Fibroblast of villous mesenchyme (primary cell): ENCODE data around the gene SEMA7A. TPM values are rescaled to one million over a fixed set of nuclear protein-coding genes. Genes with fewer than 3 reads are reported as not detected.

Source experiments
- DNase-seq: peaks from one replicate; pipeline ENCODE4 v3.0.0-alpha.2; 2010; ENCODE audit warnings: low read depth
- H3K4me3 ChIP-seq: 2 replicates; pipeline ENCODE4 v1.5.1; 2011; ENCODE audit warnings: low read depth, mild to moderate bottlenecking, low read length
- total RNA-seq: library from RNA; depleted of rRNA; stranded (reverse); fragments of >200 nt; gene quantifications from 2 replicates; pipeline ENCODE4 v1.2.3, GENCODE V29; 2012
- TF ChIP-seq, protein P1 (sequence below): IDR thresholded peaks from 2 replicates; pipeline ENCODE4 v1.5.1; 2012; ENCODE audit warnings: low read depth, mild to moderate bottlenecking, low read length; ENCODE audit not compliant: insufficient read depth

The SEMA7A gene
- total RNA-seq, 1 donor, result 24.6 TPM

DNA sequence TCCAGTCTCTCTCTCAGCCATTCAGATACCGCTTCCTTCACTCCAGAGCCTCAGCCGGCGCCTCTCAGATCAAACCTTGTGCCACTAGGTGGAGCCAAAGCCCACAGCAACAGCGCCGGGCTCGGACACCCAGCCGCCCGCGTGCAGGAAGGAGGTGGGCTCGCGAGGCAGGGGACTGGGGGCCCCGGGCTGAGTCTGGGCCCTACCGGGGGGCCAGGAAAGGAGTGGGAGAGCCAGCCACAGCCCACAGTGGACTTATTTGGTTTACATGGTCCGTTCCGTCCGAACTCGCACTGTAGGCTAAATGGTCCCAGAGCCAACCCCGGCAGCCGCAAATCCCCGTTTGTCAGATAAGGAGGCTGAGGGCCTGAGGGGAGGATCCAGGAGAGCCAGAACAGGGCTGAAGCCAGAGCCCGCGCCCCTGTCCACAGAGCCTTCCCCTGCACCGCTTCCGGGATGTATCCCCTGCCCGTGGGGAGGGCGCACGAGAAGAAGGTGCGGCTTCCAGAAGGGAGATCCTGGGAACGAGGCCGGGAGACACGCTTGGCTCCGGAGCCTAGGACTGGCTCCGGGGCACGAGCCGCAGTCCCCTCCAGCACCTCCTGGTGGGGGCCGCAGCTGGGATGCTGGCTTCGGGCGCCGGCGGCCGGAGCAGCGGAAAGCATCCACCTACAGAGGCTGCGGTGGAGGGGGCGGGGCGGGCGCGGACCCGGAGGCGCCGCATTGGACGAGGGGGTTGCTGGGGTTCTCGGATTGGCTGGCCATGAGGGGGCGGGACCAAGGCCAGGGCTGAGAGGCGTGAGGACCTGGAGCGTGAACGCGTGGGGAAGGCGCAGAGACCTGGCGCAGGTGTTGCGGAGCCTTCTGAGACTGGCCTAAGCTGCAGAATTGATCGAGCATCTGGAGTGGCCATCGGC is 59.8 kb downstream of the SEMA7A start:
- TF ChIP-seq, protein P1, sequence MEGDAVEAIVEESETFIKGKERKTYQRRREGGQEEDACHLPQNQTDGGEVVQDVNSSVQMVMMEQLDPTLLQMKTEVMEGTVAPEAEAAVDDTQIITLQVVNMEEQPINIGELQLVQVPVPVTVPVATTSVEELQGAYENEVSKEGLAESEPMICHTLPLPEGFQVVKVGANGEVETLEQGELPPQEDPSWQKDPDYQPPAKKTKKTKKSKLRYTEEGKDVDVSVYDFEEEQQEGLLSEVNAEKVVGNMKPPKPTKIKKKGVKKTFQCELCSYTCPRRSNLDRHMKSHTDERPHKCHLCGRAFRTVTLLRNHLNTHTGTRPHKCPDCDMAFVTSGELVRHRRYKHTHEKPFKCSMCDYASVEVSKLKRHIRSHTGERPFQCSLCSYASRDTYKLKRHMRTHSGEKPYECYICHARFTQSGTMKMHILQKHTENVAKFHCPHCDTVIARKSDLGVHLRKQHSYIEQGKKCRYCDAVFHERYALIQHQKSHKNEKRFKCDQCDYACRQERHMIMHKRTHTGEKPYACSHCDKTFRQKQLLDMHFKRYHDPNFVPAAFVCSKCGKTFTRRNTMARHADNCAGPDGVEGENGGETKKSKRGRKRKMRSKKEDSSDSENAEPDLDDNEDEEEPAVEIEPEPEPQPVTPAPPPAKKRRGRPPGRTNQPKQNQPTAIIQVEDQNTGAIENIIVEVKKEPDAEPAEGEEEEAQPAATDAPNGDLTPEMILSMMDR, result peak; percentile 86
- peak overlapping the region; percentile 78 for H3K4me3 ChIP-seq
- DNase-seq, result peak; percentile 83

DNA sequence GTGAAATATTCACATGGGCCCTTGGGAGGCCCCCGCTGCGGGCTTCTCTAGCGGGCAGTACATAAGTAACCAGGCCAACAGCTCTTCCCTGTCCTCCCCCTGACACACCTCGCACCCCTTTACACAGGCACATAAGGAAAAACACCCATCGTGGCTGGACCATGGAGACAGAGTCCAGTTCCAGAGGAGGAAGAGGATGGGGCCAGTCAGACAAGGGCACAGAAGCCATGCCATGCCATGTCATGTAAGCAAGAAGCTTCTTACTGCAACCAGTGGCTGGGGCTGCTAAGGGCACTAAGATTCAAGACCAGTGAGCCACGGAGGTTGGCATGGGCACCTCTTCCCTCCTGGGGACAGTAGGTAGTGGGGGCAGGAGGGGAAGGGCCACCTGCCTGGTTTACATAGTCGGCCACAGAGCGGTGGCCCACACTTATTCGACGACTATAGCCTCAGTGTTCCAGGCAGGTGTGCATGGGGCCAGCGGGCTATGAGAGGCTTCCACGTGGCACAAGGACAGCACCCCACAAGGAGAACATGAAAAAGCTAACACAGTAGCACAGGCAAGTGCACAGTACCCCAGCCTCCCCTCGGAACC is 60.6 kb downstream of the SEMA7A start:
- no peak for DNase-seq
- TF ChIP-seq, protein P1, result no peak
- H3K4me3 ChIP-seq, result no peak overlapping the region

DNA sequence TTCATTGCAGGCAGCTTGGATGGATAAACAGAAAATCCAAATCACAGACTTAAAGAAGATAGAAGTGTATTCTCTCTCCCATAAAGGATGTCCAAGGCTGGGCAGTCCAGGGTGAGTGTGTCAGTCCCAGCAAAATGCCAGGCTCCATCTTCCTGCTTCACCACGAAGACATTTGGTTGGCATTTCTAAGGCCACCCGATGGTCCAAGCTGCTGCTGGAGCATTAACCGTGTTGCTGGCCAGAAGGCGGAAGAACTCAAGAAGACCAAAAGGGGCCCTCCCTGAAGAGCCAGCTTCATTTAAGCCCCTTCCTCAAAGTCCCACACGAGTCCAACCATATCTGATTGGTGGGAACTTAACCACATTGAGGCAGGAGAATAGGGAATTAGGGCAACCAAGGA is 63.3 kb downstream of the SEMA7A start:
- TF ChIP-seq, protein P1, result no peak
- DNase-seq, result no peak
- H3K4me3 ChIP-seq, result no peak overlapping the region

DNA sequence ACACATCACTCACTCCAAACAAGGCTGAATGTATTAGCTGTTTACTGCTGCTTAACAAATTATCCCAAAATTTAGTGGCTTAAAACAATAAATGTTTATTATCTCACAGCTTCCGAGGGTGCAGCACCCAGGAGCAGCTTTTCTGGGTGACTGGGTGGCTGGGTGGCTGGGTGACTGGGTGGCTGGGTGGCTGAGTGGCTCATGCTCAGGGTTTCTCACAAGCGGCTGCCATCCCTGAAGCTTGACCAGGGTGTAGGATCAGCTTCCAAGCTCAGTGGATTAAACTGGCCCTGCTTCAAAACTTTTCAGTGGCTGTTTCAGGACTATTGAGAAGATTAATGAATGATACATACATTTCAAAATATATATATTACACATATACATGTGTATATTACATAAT is 64.0 kb downstream of the SEMA7A start:
- H3K4me3 ChIP-seq, result no peak overlapping the region
- DNase-seq, result no peak
- TF ChIP-seq, protein P1, result no peak

DNA sequence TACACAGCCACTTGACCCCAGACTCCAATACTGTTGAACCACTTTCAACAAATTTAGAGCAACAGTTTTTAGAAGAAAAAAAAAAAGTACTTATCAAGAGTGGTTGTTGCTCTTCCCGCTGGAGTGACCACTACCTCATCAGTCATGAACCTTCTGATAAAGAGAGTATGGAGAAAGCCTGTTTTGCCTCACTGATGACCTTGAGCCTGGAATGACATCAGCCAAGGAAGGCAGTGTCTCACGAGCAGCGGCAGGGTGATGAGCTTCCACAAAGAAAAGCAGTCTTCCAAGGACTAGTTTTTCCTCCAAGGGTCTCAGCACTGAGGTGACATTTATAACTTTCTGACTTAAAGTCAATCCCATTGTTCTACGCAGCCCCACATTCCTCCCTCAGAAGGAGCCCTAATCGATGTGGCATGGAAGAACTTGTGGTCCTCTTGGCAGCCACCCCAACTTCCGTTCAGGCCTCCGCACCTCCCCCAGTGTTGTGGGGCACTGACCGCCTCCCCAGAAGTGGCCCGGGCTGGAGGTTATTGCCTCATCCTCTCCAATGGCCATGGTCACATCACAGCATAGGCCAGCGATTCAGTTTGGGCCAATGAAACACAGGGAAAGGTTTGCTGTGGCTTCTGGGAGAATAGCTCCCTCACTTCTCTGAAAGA is 64.5 kb downstream of the SEMA7A start:
- no peak for DNase-seq
- TF ChIP-seq, protein P1, result no peak
- H3K4me3 ChIP-seq, result no peak overlapping the region

DNA sequence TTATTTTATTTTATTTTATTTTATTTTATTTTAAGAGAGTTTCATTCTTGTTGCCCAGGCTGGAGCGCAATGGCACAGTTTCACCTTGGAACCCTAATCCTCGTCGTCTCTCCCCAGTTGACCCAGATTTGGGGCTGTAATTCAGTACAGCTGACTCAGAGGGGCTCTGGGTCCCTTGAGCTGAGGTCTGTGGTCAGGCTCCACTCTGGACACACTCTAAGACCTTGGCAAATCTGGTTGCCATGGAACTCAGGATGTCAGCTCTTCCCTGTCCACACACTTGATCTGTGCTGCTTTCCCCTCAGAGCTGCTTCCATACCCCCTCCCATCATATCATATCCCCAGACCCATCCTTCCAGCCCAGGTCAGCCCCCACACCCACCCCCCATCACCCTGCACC is 65.6 kb downstream of the SEMA7A start:
- H3K4me3 ChIP-seq, result no peak overlapping the region
- TF ChIP-seq, protein P1, result no peak
- no peak for DNase-seq
